Skin of body (tissue), 2 donors: ENCODE data around the gene BAZ1A. TPM values are rescaled to one million over a fixed set of nuclear protein-coding genes. Genes with fewer than 3 reads are reported as not detected.

Experiments
- DNase-seq: peaks from one replicate; lab custom pipeline; 2025; lab: John Stamatoyannopoulos, UW
- total RNA-seq: library from RNA; depleted of rRNA; stranded (reverse); fragments of >200 nt; gene quantifications from one replicate; pipeline ENCODE4 v1.2.3, GENCODE V29; 2014

The BAZ1A gene, protein sequence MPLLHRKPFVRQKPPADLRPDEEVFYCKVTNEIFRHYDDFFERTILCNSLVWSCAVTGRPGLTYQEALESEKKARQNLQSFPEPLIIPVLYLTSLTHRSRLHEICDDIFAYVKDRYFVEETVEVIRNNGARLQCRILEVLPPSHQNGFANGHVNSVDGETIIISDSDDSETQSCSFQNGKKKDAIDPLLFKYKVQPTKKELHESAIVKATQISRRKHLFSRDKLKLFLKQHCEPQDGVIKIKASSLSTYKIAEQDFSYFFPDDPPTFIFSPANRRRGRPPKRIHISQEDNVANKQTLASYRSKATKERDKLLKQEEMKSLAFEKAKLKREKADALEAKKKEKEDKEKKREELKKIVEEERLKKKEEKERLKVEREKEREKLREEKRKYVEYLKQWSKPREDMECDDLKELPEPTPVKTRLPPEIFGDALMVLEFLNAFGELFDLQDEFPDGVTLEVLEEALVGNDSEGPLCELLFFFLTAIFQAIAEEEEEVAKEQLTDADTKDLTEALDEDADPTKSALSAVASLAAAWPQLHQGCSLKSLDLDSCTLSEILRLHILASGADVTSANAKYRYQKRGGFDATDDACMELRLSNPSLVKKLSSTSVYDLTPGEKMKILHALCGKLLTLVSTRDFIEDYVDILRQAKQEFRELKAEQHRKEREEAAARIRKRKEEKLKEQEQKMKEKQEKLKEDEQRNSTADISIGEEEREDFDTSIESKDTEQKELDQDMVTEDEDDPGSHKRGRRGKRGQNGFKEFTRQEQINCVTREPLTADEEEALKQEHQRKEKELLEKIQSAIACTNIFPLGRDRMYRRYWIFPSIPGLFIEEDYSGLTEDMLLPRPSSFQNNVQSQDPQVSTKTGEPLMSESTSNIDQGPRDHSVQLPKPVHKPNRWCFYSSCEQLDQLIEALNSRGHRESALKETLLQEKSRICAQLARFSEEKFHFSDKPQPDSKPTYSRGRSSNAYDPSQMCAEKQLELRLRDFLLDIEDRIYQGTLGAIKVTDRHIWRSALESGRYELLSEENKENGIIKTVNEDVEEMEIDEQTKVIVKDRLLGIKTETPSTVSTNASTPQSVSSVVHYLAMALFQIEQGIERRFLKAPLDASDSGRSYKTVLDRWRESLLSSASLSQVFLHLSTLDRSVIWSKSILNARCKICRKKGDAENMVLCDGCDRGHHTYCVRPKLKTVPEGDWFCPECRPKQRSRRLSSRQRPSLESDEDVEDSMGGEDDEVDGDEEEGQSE (N-terminal part only)
- total RNA-seq = 64.5 TPM

DNA sequence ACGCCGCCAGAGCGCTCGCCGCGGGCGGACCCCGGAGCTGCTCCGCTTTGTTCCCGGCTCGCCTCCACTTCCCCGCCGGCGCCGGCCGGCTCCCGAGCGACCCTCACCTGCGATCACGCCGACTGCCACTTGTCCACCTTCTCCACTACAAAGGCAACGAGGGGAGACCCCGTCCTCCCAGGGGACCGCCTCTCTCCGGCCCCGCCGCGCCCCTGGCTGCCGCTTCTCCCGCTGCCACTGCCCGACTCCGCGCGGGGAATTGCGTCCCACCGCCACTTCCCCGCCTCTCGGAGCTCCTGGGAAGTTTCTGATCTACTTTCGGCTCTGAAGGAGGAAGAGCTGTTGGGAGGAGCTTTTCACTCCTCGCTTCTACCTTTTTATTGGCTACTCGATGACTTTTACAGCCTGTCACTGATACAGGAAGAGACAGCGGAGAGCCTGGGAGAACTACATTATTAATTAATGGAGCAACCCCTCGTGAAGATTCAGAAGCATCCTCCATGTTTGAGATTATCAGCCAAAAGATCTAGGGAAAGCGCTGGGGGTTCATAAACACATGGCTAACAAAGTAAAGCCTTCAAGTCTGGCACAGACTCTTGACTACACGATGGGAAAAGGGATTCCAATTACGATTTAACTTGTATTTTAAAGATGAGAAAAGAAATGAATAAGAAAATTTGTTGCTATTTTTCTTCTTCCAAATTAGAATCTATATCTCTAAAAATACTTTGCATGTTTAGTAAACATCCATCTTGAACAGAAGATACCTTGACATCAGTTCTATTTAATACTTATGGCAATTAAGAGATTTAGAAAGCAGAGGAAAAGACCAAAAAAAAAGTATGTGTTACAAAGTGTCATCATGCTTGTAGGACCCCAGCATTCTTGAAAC, at the start of gene BAZ1A:
Gene BAZ1A (minus strand): TSS at position 330 of the 892 bp plus-strand sequence. CDS start 756 bp downstream, outside the sequence.
- peak; percentile 84 for DNase-seq

DNA sequence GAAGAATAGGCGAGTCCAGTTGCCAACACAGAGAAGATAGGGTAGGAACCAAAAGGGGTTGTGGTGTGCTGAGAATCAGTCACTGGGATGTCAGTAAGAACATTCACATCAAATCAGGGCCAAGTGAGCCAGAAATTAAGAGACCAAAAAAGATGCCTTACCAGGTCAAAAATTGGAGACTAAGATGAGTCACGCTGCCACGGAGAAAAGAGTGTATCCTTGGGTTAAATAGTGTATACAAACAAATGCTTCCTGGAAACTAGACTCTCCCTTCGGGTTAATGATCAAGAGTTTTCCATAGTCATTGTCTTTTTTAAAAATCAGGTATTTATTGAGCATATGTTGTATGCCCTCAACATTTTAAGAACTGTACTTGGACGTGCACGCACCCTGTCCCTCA, 45.2 kb upstream of the BAZ1A start:
- DNase-seq = no peak

DNA sequence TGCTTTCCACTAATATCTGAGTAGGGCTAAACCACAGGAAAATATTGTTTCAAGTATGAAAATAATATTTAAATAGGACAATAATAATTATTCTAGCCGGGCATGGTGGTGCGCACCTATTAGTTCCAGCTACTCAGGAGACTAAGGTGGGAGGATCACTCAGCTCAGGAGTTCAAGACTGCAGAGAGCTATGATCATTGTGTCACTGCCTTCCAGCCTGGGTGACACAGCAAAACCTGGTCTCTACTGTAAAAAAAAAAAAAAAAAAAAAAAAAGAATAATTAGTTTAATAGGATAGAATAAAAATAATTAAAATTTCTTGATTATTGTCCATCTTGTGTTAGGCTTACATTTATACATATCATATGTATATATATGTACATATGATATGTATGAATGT, 38.5 kb upstream of the BAZ1A start:
- no peak for DNase-seq

DNA sequence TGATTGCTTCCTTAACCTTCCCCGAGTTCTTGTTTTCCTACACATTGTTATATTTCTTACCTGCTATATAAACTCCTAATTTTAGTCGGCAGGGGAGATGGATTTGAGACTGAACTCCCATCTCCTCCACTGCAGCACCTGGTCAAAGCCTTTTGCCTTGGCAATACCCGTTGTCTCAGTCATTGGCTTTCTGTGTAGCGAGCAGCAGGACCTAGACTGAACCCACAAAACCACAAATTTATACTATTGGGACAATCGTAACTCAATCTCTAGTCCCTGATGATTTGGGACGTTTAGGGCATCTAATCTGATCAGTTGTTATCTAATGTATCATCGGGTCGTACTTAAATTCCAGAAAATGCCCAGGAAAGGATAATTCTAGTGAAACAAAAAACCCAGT, 37.8 kb upstream of the BAZ1A start:
- DNase-seq = no peak

DNA sequence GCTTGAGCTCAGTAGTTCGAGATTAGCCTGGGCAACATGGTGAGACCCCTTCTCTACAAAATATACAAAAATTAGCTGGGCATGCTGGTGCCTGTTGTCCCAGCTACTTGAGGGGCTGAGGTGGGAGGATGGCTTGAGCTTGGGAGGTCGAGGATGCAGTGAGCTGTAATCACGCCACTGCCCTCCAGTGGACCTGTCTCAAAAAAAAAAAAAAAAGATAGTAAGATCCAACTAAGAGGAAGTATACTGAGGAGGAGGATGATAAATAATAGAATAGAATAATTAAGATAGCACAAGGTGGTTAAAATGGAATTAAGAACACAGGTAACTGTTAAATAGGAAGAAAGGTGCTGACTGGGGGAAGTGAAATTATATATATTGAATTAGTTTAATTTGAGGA, 37.0 kb upstream of the BAZ1A start:
- no peak for DNase-seq

DNA sequence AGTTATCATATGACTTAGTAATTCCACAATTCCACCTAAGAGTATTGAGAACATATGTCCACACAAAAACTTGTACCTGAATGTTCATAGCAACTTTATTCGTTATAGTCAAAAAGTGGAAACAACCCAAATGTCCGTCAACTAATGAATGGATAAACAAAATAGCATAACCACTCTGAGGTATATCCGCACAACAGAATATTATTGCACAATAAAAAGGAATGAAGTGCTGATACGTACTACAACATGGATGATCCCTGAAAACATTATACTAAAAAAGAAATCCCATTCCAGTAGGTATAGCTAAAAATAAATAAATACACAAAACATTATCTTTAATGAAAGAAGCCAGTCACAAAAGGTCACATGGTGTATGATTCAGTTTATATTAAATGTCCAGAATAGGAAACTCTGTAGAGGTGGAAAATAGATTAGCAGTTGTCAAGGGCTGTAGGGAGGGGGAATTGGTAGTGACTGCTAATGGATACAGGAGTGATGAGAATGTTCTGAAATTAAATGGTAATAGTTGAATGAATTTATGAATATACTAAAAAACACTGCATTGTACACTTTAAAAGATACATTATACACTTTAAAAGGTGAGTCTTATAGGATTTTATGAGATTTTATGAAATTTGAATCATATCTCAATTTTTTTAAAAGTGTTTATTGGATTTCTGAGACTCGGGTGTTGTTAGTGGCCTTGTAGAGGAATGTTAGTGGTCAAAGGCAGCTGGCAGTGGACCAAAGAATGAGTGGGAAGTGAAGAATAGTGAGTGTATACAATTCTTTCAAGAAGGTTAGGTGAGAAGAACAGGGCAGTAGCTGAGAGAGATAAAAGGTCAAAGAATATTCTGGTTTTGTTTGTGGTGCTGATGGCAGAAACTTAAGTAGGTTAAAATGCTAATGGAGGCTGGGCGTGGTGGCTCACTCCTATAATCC, 36.3 kb upstream of the BAZ1A start:
- no peak for DNase-seq

DNA sequence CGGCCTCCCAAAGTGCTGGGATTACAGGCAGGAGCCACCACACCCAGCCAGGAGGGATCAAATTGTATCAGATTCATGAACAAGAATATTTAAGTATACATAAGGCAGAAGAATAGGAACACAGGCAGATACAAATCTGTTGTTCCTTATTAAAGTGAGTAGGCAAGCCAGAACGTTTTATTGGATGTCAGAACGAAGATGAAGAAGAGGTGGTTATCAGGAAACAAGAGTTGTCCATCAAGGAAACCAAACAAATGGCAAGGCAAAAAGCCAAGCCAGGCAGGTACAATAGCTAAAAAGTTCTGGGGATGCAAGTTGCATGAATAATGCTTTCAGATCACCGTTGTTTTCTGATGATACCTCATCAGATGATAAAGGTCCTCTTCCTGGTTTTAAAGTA, 31.1 kb upstream of the BAZ1A start:
- no peak for DNase-seq

DNA sequence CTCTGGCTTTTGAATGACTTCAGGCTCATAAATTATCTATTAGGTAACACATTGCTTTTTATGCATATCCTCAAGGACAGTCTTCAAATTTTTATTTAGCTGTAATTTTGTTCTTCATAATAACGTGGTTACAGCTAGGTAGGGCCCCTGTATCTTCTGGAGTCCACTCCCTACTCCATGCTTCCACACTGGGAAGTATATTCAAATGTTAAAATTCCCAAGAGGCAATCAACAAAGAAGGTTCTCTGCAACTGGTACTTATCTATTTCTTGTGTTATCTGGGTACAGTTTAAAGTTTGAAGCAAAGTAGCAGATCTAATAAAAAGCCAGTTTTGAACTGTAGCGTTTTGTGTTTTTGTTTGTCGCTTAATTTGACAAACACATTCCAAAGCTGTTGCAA, 20.1 kb upstream of the BAZ1A start:
- DNase-seq = no peak

DNA sequence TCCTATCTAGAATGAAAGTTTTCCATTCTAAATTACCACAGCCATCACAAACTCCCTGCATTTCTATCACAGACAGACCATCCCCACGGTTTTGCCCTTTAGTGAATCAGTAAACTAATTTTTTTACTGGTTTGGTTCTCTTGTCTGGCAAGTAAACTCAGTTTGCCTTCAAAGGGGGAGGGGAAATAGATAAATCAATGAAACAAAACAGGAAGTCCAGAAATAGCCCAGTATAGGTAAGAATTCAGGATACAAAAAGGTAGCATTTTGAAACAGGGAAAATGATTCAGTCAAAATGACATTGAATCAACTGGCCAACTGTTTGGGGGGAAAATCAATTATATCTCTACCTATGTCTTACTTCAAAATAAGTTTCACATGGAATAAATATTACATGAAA, 15.8 kb upstream of the BAZ1A start:
- DNase-seq = no peak

DNA sequence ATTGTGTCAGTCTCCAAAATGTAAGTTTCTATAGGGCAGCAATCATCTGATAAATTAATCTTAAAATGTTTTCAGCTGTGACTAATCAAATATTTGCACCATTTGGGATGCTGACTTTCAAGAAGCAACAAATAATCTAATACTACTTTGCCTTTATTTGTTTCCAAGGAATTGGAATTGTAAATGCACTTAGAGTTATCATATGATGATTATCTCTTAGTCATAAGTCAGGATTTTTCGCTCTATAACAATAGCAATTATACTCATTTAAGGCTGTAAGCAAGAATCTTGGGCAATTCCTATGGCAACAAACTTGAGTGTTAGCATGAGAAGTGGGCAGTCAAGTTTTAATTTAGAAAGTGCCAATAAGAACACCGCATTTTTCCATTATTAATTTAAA, 13.0 kb upstream of the BAZ1A start:
- no peak for DNase-seq

DNA sequence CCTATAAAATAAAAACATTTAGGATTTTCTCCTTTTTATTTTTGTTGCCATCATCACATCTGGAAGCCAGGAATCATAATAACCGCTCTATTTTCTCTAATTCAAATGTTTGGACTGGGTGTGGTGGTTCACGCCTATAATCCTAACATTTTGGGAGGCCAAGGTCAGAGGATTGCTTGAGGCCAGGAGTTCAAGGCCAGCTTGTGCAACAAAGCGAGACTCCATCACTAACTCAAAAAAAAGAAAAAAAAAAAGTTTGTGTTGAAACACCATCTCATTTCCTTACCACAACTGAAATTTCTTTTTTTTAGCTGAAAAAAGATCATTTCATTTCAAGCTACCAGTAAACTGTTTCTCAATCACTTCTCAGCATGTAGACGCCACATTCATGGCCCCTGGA, 8.8 kb upstream of the BAZ1A start:
- DNase-seq = no peak

DNA sequence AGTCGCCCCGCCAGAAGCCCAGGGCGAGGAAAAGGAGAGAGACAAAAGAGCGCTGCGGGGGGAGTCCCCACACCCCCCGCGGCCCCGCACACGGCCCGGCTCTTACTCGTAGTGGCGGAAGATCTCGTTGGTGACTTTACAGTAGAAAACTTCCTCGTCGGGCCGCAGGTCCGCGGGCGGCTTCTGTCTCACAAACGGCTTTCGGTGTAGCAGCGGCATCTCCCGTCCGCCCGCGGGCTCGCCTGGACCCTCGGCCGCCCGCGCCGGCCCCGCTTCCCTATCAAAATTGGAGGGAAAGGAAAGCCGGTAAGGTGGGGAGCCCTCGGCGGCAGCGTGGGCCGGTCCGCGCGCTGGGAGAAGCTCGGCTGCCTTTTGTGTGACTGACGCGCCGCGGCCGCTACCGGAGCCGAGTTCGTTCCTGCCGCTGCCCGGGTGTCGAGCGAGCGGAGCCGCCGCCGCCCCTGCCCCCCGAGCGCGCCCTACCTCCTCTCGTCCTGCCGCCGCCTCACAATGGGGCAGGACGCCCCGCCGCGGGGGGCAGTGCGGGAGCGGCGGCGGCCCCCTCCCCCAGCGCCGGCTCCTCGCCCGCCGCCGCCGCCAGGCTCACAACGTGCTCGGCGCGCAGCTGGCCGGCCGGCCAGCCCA, 652 bp downstream of the BAZ1A start:
- no peak for DNase-seq

DNA sequence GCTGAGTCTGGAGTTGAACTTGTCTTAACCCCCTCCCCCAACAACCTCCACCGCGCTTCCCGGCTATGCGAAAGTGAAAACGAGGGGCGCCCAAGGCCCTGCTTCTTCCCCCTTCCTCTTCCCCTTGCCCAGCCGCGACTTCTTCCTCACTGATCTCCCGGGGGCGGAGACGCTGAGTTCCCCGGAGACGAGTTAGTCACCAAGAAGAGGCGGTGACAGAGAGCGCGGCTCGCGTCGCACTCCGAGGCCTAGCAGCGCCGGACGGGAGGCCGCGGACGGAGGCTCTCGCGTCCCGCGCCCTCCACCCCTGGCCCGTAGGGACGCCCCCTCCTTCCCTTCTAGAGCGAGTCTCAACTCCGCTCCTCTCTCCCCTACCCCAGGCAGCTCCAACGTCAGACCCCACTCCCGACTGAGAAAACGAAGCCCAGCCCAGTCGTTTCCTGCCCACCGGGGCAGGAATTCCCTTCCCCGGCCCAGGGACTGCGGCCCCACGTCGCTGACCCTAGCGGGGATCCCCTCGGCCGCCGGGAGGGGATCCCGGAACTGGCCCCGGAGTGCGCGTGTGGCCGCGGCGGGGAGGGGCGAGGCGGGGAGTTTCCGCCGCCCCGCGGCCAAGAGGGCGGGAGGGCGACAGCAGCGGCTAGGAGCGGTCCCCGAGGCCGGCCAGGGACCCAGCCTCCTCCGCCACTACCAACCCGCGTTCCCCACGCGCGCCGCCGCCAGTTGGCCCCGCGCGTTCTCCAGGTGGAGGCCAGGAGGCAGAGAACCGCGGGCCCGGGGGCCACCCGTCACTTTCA, 1.4 kb downstream of the BAZ1A start:
- DNase-seq = peak; percentile 88

DNA sequence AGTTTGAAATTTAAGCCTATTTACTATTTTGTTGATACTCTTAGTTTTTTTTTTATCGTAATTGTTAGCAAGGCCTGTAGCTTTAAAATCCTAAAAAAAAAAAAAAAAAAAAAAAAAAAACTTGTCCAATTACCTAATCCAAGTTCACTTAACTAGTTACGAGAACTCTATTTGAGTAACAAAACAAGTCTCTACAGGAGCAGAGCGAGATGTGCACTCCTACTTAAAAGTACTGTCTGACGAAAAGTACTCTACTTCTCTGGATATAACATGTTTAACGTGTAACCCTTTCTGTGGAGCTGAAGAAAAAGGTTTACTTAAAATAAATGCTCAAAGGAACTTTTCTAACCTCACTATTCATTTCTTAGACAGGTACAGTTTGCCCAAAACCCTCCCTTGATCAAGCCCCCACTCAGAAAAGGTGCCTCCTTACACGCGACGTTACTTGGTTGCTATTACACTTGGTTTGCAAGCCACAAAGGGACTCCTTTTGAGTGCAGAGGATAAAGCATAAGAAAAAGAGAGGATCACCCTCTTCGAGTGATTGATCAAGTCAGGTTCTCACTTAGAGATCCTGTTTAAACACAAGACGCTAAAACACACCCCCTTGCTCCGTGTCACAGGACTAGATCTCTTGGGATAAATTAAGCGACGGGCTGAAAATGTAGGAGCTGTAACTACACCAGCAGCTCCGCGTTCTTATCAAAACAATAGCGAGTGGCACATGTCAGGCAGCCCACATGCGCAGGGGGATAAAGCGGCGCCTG, 2.2 kb downstream of the BAZ1A start:
- peak; percentile 88 for DNase-seq

DNA sequence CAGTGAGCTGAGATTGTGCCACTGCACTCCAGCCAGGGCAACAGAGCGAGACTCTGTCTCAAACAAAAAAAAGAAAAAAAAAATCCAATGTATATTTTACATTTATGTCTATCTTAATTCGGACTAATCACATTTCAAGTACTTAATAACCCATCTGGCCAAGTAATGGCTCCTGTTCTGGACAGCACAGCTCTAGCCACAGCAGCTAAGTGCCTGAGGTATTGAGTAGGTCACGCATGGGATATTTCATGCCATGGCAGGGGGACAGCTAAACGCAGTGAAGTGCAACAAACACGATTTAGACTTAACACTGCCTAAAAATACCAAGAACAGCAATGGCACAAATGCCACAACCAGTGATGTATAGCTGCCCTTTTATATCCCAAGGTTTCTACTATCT, 8.0 kb downstream of the BAZ1A start:
- no peak for DNase-seq

DNA sequence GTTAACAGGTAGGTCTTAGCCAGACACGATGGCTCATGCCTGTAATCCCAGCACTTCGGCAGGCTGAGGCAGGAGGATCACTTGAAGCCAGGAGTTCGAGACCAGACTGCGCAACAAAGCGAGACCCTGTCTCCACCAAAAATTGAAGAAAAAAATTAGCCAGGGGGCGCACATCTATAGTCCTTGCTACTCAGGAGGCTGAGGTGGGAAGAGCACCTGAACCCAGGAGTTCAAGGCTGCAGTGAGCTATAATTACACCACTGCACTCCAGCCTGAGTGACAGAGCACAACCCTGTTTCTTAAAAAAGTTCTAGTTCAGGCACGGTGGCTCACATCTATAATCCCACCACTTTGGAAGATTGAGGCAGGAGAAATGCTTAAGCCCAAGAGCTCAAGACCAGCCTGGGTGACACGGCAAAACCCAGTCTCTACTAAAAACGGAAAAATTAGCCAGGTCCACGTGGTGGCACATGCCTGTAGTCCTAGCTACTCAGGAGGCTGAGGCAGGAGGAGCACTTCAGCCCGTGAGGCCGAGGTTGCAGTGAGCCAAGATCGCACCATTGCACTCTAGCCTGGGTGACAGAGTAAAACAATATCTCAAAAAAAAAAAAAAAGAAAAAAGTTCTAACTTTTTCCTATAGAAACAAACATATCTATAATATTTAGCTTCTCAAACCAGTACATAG, 9.1 kb downstream of the BAZ1A start:
- no peak for DNase-seq

DNA sequence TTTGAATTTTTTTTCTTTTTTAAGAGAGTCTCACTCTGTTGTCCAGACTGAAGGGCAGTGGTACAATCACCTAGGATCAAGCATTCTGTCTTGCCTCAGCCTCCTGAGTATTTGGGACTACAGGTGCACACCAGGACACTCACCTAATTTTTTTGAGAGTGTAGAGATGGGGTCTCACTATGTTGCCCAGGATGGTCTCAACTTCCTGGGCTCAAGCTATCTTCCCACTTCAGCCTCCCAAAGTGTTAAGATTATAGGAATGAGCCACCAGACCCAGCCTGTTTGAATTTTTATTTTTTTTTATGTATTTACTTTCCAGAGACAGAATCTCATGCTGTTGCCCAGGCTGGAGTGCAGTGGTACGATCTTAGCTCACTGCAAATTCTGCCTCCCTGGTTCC, 11.3 kb downstream of the BAZ1A start:
- DNase-seq = no peak
